T follicular helper cell (primary cell): ENCODE measurements around the gene MTURN.
"Not testable (repeated sequence)": the region's sequence is repeated elsewhere in the genome, so short reads cannot be mapped to it uniquely, and the experiment has no call there.

Source experiments
- DNase-seq: peaks from one replicate; pipeline ENCODE4 v3.0.0-alpha.2; 2020; ENCODE audit warnings: low read depth

MTURN gene

GRCh38 chr7:30178748-30179436 lies 44.1 kb downstream of the MTURN start:
- DNase-seq, result no peak

DNA sequence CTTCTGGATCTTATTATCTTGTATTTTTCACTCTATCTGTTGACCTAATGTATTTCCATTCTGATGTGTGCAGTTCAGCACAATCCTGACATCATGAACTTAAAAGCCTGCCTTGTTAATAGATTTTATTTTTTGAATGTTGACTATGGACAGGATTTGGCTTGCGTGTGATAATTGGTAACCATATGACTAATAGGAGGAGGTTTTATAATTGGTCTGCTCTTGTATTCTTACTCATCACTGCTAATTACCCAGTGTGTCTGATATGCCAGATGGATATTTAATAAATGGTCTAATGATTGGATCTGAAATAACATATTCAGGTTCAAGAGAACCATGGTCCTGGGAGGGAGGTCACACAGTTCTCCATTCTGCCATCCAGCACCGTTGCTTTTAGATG lies 45.9 kb downstream of the MTURN start:
- no peak for DNase-seq

DNA sequence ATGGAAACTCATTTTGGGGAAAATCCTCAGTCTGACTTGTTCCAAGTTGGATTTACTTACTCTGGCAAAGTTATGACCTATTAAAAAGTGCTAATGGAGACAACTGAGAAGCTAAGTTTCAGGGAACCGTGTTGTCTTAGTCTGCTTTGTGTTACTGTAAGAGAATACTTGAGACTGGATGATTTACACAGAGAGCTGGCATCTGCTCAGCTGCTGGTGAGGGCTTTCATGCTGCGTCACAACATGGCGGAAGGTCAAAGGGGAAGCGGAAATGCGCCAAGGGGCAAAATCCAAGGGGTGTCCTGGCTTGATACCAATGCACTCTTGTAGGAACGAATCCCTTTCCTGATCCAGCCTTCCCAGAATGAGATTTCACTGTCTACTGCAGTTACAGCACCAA lies 46.4 kb downstream of the MTURN start:
- no peak for DNase-seq

DNA sequence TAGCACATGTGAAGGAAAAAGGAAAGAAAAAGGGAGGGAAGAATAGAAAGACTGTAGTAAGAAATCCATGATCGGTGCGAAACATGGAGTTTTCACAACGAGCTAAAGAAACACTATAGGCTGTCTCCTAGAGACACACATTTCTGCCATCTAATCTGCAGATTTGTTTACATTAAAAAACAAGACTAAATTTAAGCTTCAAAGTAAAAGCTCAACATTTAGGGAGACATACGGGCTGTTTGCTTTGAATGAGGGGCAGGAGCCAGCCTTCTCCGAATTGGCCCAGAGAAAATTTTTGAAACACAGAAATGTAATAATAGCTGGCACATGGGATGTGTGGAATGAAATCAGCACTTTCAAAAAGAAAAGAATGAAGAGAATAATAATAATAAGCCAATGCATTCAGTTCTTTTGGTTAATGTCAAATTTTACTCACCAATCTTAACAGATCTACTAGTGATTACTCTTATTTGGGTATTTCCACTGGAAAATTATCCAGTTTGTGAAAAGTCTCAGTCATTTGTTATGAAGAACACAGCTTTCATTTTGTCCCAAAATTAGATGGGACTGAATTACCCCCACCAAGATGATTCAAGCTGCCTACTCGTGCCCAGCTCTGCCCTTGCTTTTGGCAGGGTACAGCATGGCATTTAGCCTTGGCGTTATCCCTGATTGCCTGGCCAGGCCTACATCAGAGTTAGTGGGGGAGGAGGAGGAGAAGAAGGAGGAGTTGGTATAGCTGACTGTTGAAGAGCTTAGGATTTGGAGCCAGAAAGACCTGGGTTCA lies 47.1 kb downstream of the MTURN start:
- no peak for DNase-seq

DNA sequence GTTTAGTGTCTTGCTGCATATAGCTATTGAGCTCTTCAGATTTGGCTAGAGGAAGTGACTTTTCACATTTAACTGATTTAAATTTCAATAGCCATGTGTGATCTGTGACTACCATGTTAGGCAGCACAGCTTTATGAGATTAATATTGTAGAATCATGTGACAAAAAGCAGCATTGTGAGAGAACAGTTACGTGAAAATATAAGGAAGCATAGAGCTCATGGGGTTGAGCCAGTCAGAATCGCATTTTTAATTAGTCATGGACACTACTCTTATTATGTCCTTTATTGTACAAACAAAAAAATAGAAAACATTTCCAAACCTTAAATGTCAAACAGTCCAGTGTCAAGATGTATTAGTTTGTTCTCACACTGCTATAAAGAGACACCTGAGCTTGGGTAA lies 48.0 kb downstream of the MTURN start:
- DNase-seq, result no peak

DNA sequence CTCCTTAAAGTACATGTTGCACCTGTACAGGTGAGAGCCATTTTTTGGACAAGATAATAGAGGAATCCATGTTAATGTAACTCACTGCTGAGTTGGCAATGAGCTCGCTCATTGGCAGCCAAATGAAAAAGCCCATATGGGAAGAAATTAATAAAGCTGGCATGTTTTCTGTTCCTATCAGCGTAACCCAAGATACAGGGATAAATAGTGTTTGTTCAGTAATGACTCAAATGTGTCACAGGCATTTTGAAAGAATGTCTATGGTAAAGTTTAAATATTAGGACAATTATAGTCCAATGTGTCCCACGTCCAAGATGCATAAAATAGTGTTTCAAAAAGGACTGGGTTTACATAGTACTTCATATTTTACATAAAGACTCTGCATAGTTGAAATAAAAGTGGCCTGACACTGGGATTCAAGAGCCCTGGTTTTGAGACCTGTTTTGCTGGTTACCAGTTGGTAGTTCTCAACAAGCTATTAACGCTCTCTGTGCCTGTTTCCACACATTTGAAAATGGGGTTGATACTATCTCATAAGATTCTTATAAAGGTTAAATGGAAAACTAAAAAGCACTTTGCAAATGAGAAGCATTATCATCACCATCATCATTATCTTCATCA lies 49.1 kb downstream of the MTURN start:
- no peak for DNase-seq

DNA sequence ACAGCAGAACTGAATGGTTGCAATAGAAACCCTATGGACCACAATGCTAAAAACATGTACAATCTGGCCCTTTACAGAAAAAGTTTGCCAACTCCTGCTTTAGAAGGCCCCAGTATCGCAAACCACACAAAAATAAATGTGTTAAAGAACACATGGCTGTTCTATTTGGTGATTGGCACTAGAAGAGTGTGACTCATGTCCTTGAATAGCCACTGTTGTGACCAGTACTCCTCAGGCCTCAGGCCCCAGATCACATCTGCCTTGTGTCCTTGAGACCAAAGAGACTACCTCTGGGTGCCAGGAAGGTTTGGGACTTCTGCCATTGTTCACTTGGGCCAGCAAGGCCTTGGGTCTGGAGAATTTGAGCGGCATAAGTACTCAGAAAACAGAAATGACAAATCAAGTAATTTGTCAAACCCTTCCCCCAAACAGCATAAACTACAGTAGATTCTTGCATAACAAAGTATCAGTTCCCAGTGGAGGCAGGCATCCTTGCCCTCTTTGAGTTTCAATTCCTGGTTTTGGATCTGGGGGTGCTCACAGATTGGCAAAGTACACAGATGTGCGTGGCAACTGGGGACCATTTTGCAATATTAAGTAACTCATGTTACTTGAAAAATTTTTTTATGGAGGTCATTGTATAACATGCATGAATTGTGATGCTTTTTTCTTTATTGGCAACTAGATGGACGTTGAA lies 50.2 kb downstream of the MTURN start:
- DNase-seq, result no peak

DNA sequence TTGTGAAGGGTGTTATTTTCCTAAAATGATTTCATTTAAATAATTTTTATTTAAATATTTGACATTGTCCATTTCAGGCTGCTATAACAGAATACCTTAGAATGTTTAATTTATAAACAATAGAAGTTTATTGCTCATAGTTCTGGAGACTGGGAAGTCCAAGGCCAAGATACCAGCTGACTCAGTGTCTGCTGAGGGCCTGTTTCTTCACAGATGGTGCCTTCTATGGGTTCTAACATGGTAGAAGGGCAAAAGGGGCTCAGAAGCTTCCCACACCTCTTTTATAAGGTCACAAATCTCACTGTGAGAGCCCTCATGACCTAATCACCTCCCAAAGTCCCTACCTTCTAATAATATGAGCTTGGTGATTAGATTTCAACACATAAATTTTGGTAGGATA lies 50.7 kb downstream of the MTURN start:
- DNase-seq, result no peak

DNA sequence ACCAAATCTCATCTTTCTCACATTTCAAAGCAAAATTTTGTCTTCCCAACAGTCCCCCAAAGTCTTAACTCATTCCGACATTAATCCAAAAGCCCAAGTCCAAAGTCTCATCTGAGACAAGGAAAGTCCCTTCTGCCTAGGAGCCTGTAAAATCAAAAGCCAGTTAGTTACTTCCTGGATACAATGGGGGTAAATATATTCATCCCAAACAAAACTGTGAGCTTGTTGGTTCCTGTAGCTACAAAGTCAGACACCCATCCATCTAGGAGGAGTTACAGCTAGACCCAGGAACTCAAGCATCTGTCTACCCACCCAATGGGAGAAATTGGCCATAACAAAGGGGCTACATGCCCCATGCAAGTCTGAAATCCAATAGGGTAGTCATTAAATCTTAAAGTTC lies 51.9 kb downstream of the MTURN start:
- no peak for DNase-seq

- no peak for DNase-seq
Measured at GRCh38 chr7:30187513-30187912, 52.7 kb downstream of the MTURN start.

- not testable (repeated sequence) for DNase-seq
Measured at GRCh38 chr7:30188381-30188780, 53.6 kb downstream of the MTURN start.

- DNase-seq, result no peak
Measured at GRCh38 chr7:30188811-30189210, 54.0 kb downstream of the MTURN start.

DNA sequence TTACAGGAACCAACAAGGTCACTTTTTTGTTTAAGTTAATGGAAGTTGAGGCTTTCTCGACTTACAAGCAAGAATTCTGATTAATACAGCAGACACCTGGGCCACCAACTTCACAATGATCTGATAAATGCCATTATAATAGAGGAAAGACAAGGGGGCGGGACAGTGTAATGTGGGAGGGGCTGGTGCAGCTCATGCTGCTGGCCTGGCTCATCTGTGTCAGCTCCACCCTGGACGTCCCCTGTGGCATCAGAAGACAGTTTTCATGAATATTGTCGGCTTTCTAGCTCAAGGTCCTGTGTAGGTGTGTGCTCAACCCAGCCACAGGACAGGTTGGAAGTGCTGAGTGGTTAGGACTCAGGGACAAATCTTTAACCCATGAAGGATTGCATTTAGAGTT lies 57.0 kb downstream of the MTURN start:
- no peak for DNase-seq

- no peak for DNase-seq
Measured at GRCh38 chr7:30193336-30193943, 58.7 kb downstream of the MTURN start.

GRCh38 chr7:30196408-30196807 lies 61.6 kb downstream of the MTURN start:
- no peak for DNase-seq

GRCh38 chr7:30197438-30197837 lies 62.7 kb downstream of the MTURN start:
- DNase-seq, result no peak

DNA sequence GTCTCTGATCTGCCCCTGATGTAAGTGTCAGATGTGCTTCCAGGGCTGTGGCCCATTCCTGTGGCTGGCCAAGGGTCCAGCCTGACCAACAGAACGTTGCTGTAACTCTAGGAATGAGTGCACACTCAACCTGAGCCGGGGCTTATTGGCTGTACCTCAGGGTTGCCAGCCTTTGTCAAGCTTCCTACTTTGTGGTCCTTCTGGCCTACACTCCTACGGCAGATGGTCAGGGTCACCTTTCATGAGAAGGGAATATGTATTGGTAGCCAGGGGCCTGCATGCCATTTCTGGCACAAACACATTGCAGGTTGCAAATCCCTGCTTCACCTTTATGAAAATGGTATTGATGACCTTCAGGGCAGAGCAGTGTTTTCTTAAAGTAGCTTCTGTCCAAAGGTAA lies 64.5 kb downstream of the MTURN start:
- no peak for DNase-seq

DNA sequence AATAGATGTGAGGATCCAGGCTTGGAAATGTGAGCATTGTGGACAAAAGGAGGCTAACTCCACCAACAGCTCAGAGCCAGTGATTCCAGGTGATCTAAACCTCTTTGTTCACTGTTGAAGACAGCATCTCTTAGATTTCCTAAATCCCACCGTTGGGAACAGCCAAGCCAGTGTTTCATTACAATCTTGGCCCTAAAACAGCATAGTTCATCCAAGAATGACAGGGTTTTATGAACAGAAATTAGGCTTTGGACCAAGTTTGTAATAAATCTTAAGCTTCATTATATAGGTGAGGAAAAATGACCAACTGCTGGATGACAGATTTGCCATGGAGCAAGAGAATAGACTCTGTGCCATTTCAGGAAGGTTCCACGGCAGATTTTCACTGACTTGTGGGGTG lies 65.8 kb downstream of the MTURN start:
- no peak for DNase-seq

GRCh38 chr7:30201161-30201666 lies 66.4 kb downstream of the MTURN start:
- DNase-seq, result no peak

DNA sequence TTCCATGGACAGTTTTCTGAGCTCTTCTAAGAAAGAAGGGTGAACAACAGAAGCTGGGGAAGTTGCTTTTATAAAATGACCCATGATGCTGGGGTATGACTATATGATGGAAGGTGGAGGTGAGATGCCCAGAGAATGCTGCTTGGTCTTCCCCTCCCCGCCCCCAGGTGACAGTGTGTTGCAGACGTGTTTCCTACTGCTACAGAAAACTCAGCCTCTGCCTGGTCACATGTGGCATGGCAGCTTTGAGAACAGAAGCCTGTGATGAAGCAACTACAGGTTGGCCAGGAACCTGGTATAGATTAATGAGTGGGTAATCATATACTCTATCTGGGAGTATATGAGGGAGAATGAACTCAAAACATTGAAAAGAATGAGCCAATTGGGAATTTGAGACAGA lies 67.1 kb downstream of the MTURN start:
- no peak for DNase-seq

GRCh38 chr7:30202671-30203070 lies 67.9 kb downstream of the MTURN start:
- no peak for DNase-seq

- DNase-seq, result no peak
Measured at GRCh38 chr7:30206491-30206890, 71.7 kb downstream of the MTURN start.
